ENCODE measurements around the gene DAO. TPM values are rescaled to one million over a fixed set of nuclear protein-coding genes. Genes with fewer than 3 reads are reported as not detected.

Gene DAO
- total and polyA plus RNA-seq, 9 donors = not detected

- H3K36me3 ChIP-seq = no peaks in the 10 kb centered on the region
- no peak overlapping the region for H3K27ac ChIP-seq
- no peak for DNase-seq
- WGBS, 3 donors = 53 to 68% (median 68%) methylated on average over 5 of the region's 5 CpGs
- intact Hi-C loops (cut with DNase I) = no loop called here
- no peak for TF ChIP-seq CTCF (IDR thresholded peaks at IDR 0.05)
- TF ChIP-seq EP300 (IDR thresholded peaks at IDR 0.05) = no peak
- TF ChIP-seq POLR2A (IDR thresholded peaks at IDR 0.05) = no peak
- H3K4me3 ChIP-seq = no peak overlapping the region
- H3K4me1 ChIP-seq (ENCODE audit: insufficient read depth) = no peaks in the 10 kb centered on the region
- no peaks in the 10 kb centered on the region for H3K9me3 ChIP-seq
- no peaks in the 10 kb centered on the region for H3K27me3 ChIP-seq
Observed at GRCh38 chr12:108846290-108846701, 33.6 kb upstream of the DAO start.

GRCh38 chr12:108847705-108848104 is 32.2 kb upstream of the DAO start:
- intact Hi-C loops (cut with DNase I) = no loop called here
- TF ChIP-seq CTCF (IDR thresholded peaks at IDR 0.05) (no peak), POLR2A (IDR thresholded peaks at IDR 0.05) (no peak), EP300 (IDR thresholded peaks at IDR 0.05) (no peak)
- Histone ChIP-seq H3K27me3 (no peaks in the 10 kb centered on the region), H3K9me3 (no peaks in the 10 kb centered on the region), H3K27ac (no peak overlapping the region), H3K36me3 (no peaks in the 10 kb centered on the region), H3K4me1 (ENCODE audit: insufficient read depth) (peaks cover under 1% of the 10 kb centered on the region), H3K4me3 (no peak overlapping the region)
- DNase-seq = no peak
- 85 to 96% (median 96%) methylated on average over 10 of the region's 10 CpGs for WGBS, 3 donors

GRCh38 chr12:108849660-108850059 is 30.2 kb upstream of the DAO start:
- H3K4me1 ChIP-seq (ENCODE audit: insufficient read depth) = peaks cover 3% of the 10 kb centered on the region
- H3K9me3 ChIP-seq = no peaks in the 10 kb centered on the region
- no peak for DNase-seq
- no peaks in the 10 kb centered on the region for H3K36me3 ChIP-seq
- intact Hi-C loops (cut with DNase I) = loop anchor here in 2 of 4 donors (10.0 kb wide), 3 partner anchors 45 to 245 kb away; partner anchors contain the start of genes ALKBH2 (in 1 of the 2), CORO1C (in 1 of the 2) and UNG (in 1 of the 2)
- no peak overlapping the region for H3K4me3 ChIP-seq
- no peaks in the 10 kb centered on the region for H3K27me3 ChIP-seq
- H3K27ac ChIP-seq = no peak overlapping the region
- no peak for TF ChIP-seq CTCF (IDR thresholded peaks at IDR 0.05)
- TF ChIP-seq POLR2A (IDR thresholded peaks at IDR 0.05) = no peak
- no peak for TF ChIP-seq EP300 (IDR thresholded peaks at IDR 0.05)

GRCh38 chr12:108850854-108851573 is 28.9 kb upstream of the DAO start:
- Histone ChIP-seq H3K4me1 (ENCODE audit: insufficient read depth) (peaks cover 3% of the 10 kb centered on the region), H3K9me3 (no peaks in the 10 kb centered on the region), H3K27ac (no peak overlapping the region), H3K4me3 (no peak overlapping the region), H3K36me3 (no peaks in the 10 kb centered on the region), H3K27me3 (no peaks in the 10 kb centered on the region)
- WGBS, 3 donors = 58 to 76% (median 63%) methylated on average over 9 of the region's 9 CpGs
- TF ChIP-seq CTCF (IDR thresholded peaks at IDR 0.05) = no peak
- no peak for TF ChIP-seq POLR2A (IDR thresholded peaks at IDR 0.05)
- TF ChIP-seq EP300 (IDR thresholded peaks at IDR 0.05) = no peak
- no peak for DNase-seq
- intact Hi-C loops (cut with DNase I) = loop anchor here in 2 of 4 donors (10.0 kb wide), 3 partner anchors 46 to 244 kb away; partner anchors contain the start of genes ALKBH2 (in 1 of the 2), CORO1C (in 1 of the 2) and UNG (in 1 of the 2)

Data from ovary (tissue), 9 donors.